K562 (cell line): ENCODE measurements around the gene FAM114A1. TPM values are rescaled to one million over a fixed set of nuclear protein-coding genes. Genes with fewer than 3 reads are reported as not detected.

Experiments
- ATAC-seq: fragments of 200-7000 bp; cut with Tn5 transposase; 3 replicates; pipeline ENCODE4 v1.9.1; 2020; ENCODE audit warnings: moderate library complexity
- BruUV-seq: library from RNA; stranded (reverse); fragments of 400-500 nt; replicated peaks from 2 replicates; lab custom pipeline; 2021; lab: Mats Ljungman, UMichigan
- CTCF ChIA-PET: fragments of 300-600 bp; formaldehyde crosslinking; extraction: SDS; loops from one replicate; lab custom pipeline; 2021; ENCODE audit warnings: low intra/inter-chr PET ratio; lab: Yijun Ruan, JAX
- POLR2A ChIA-PET: fragments of 300-600, 350-650 bp; sonication (Branson Sonifier 250); formaldehyde crosslinking; extraction: SDS; loops from one replicate; lab custom pipeline; 2021; ENCODE audit warnings: antibody characterized with exemption, inconsistent platforms; lab: Yijun Ruan, JAX
- DNase-seq, 4 experiments: peaks; one replicate each; pipeline versions ENCODE4 v3.0.0 to v3.0.0-alpha.2; 2011 to 2018; ENCODE audit warnings: low spot score in 3 of 4, mixed read lengths in 3 of 4; ENCODE audit errors: extremely low read depth in 1 of 4
- FAIRE-seq: peaks from 2 replicates; lab custom pipeline; 2011; peaks lifted over from hg19 to GRCh38; lab: Jason Lieb, UNC
- H2AFZ ChIP-seq: 2 replicates; pipeline ENCODE4 v1.6.0; 2011; ENCODE audit warnings: low read depth, low read length, control low read depth, inconsistent platforms
- H3K27ac ChIP-seq: fragments of 200-600 bp; 3 replicates; pipeline ENCODE4 v1.8.0; 2011; ENCODE audit warnings: low read depth, mild to moderate bottlenecking, control low read depth, inconsistent platforms, low read length, moderate library complexity, mixed read lengths; ENCODE audit errors: extremely low read depth
- H3K27me3 ChIP-seq, 2 experiments: fragments of 300-600 bp in 1 of 2; 2 replicates in 1 of 2; 3 replicates in 1 of 2; pipeline versions ENCODE4 v1.6.0 to v1.8.0; 2011; ENCODE audit warnings: inconsistent platforms in 2 of 2, low read length in 2 of 2, mild to moderate bottlenecking in 1 of 2, mixed read lengths in 1 of 2, moderate library complexity in 1 of 2; ENCODE audit not compliant: control insufficient read depth in 2 of 2, insufficient read depth in 2 of 2
- H3K36me3 ChIP-seq: fragments of 300-600 bp; 3 replicates; pipeline ENCODE4 v1.8.0; 2011; ENCODE audit warnings: mild to moderate bottlenecking, low read length, inconsistent platforms; ENCODE audit not compliant: control insufficient read depth, insufficient read depth
- H3K4me1 ChIP-seq, 2 experiments: fragments of 200-600 bp in 1 of 2; replicated peaks in 1 of 2; 2 replicates in 1 of 2; 3 replicates in 1 of 2; pipeline versions ENCODE4 v1.5.1 to v1.8.0; 2011; ENCODE audit warnings: inconsistent platforms in 2 of 2, low read length in 2 of 2, mild to moderate bottlenecking in 1 of 2, mixed read lengths in 1 of 2, moderate library complexity in 1 of 2; ENCODE audit not compliant: control insufficient read depth in 2 of 2, insufficient read depth in 2 of 2
- H3K4me2 ChIP-seq: 2 replicates; pipeline ENCODE4 v1.6.1; 2011; ENCODE audit warnings: low read length, control low read depth, inconsistent platforms, mixed read lengths; ENCODE audit not compliant: insufficient read depth
- H3K4me3 ChIP-seq: fragments of 200-600 bp; sonication (generic), shearing (Covaris generic); 2 replicates; pipeline ENCODE4 v1.5.1; 2016; ENCODE audit warnings: control low read depth, inconsistent platforms
- H3K79me2 ChIP-seq: fragments of 200-600 bp; 3 replicates; pipeline ENCODE4 v1.8.0; 2011; ENCODE audit warnings: low read length, inconsistent platforms; ENCODE audit not compliant: control insufficient read depth, insufficient read depth
- H3K9ac ChIP-seq, 2 experiments: 2 replicates each; pipeline versions ENCODE4 v1.6.0 to v1.6.1; 2011; ENCODE audit warnings: low read depth in 2 of 2, low read length in 2 of 2, control low read depth in 1 of 2, inconsistent platforms in 1 of 2, mild to moderate bottlenecking in 1 of 2, mixed read lengths in 1 of 2; ENCODE audit not compliant: insufficient read depth in 1 of 2
- H3K9me1 ChIP-seq: one replicate; pipeline ENCODE4 v1.6.0; 2011; ENCODE audit warnings: inconsistent platforms, mild to moderate bottlenecking, low read length, moderate library complexity; ENCODE audit not compliant: control insufficient read depth, insufficient read depth
- H3K9me3 ChIP-seq: replicated peaks from 2 replicates; pipeline ENCODE4 v1.5.1; 2011; ENCODE audit warnings: low read depth, low read length, inconsistent platforms; ENCODE audit not compliant: control insufficient read depth, insufficient read depth
- H4K20me1 ChIP-seq: replicated peaks from 2 replicates; pipeline ENCODE4 v1.6.1; 2011; ENCODE audit warnings: low read length, inconsistent platforms, mixed read lengths; ENCODE audit not compliant: control insufficient read depth, insufficient read depth
- ATF7 ChIP-seq: fragments of 450-650 bp; IDR thresholded peaks from 2 replicates; pipeline ENCODE4 v1.7.1; 2014; ENCODE audit warnings: mild to moderate bottlenecking, moderate library complexity
- CEBPZ ChIP-seq: fragments of 150-350 bp; IDR thresholded peaks from 2 replicates; pipeline ENCODE4 v1.6.1; 2014; ENCODE audit warnings: low read depth, mild to moderate bottlenecking, low read length, borderline replicate concordance
- LARP7 ChIP-seq: fragments of 450-650 bp; IDR thresholded peaks from 2 replicates; pipeline ENCODE4 v1.6.1; 2016
- STAT6 ChIP-seq: sonication (generic); formaldehyde crosslinking; IDR thresholded peaks from 2 replicates; pipeline ENCODE4 v1.8.1; 2023; ENCODE audit warnings: mild to moderate bottlenecking, missing genetic modification reagents
- TRIM28 ChIP-seq: fragments of 450-650 bp; IDR thresholded peaks from 2 replicates; pipeline ENCODE4 v1.6.1; 2017
- ZNF239 ChIP-seq: fragments of 250-450 bp; sonication (Bioruptor Pico); IDR thresholded peaks from 2 replicates; pipeline ENCODE4 v1.4.0; 2020; ENCODE audit warnings: mild to moderate bottlenecking
- WGBS: fragments of 100-300 bp; shearing (Covaris generic); methylation state at CpG from one replicate; pipeline ENCODE4 v1.1.6; 2016; ENCODE audit warnings: low coverage, mixed read lengths; ENCODE audit not compliant: insufficient coverage; ENCODE audit errors: missing lambda C conversion rate; 5-methylcytosine and 5-hydroxymethylcytosine counted together
- in situ Hi-C: fragments of 300-500 bp; cut with MboI; formaldehyde crosslinking; loops from 4 replicates; pipeline ENCODE4 v1.15.0; 2018; ENCODE audit warnings: inconsistent platforms, mixed read lengths
- intact Hi-C: fragments of 100-400 bp; cut with micrococcal nuclease; formaldehyde crosslinking; loops from 2 replicates; pipeline ENCODE4 v1.14.2; 2022
- polyA plus RNA-seq, 8 experiments: library from polyadenylated mRNA; depleted of rRNA in 4 of 8; stranded (reverse) in 5 of 8; unstranded in 3 of 8; fragments of >200 nt; fragmentation: Nextera tagmentation in 2 of 8; fragmentation: Illumina TruSeq in 1 of 8; extraction: Ambion mirVana in 2 of 8; extraction: Trizol in 1 of 8; gene quantifications; 2 replicates each; pipeline versions ENCODE4 v1.2.1 to v1.2.3, GENCODE V29; 2011 to 2014; ENCODE audit warnings: inconsistent platforms in 1 of 8, missing spikeins in 1 of 8
- total RNA-seq, 7 experiments: library from RNA; depleted of rRNA in 6 of 7; stranded (reverse); fragments of >200 nt in 6 of 7; fragmentation: Illumina TruSeq in 2 of 7; extraction: Trizol in 2 of 7; gene quantifications; 2 replicates each; pipeline versions ENCODE4 v1.2.1 to v1.2.3, GENCODE V29; 2011 to 2021; ENCODE audit warnings: low replicate concordance in 1 of 7

FAM114A1 gene
- total and polyA plus RNA-seq, 9 of the 15 experiments (the other 6 are each of a cell fraction or from before 2014, with no cell fraction given) = 1.8 to 12.0 (median 4.3) TPM

- Histone ChIP-seq H2AFZ (no peak overlapping the region), H3K9ac (no peak overlapping the region), H3K4me1 (peaks cover 0 to 20% of the 10 kb centered on the region in 2 experiments; a peak in 3 of 5 replicates), H3K9me1 (no peaks in the 10 kb centered on the region), H3K36me3 (no peaks in the 10 kb centered on the region), H4K20me1 (no peaks in the 10 kb centered on the region), H3K27ac (no peak overlapping the region), H3K27me3 (no peaks in the 10 kb centered on the region; a peak in 1 of 5 replicates), H3K4me3 (no peak overlapping the region), H3K9me3 (no peaks in the 10 kb centered on the region), H3K79me2 (no peaks in the 10 kb centered on the region), H3K4me2 (no peak overlapping the region)
- 82% methylated on average over 5 of the region's 7 CpGs for WGBS
- no peak for DNase-seq
- BruUV-seq = no TSS peak
- in situ Hi-C loops = no loop called here
- ATAC-seq = no peak
- ChIA-PET CTCF (no interaction called here), POLR2A (interaction anchor here (0.7 to 1.0 kb wide), 2 partner anchors 9 to 918 kb away, joined by 3 to 5 read pairs; no protein-coding TSS in a partner anchor)
- FAIRE-seq = no peak
- intact Hi-C loops = loop anchor here (5.0 kb wide), 2 partner anchors 77 to 797 kb away; partner anchors contain the start of gene TLR10
- no peak for TF ChIP-seq LARP7
- no peak for TF ChIP-seq STAT6 (CRISPR knock-in tag)
- TF ChIP-seq ZNF239 (CRISPR knock-in tag) = no peak
- no peak for TF ChIP-seq ATF7
- TF ChIP-seq TRIM28 = no peak
- no peak for TF ChIP-seq CEBPZ
Observed at GRCh38 chr4:38859501-38859900, 8.1 kb upstream of the FAM114A1 start.
